ENCODE data around the gene RUSC2. TPM values are rescaled to one million over a fixed set of nuclear protein-coding genes. Genes with fewer than 3 reads are reported as not detected.
A peak's percentile ranks its signal among the peaks of the same experiment; 100 is the strongest.
"Not testable (repeated sequence)": the region's sequence is repeated elsewhere in the genome, so short reads cannot be mapped to it uniquely, and the experiment has no call there.

Gene RUSC2
- total RNA-seq = 1 to 10 TPM; 4.0 to 5.1 TPM

- H3K4me1 Mint-ChIP-seq (ENCODE audit: low read depth) = peaks cover 26% of the 10 kb centered on the region
- CTCF ChIA-PET = interaction anchor here (1.1 to 1.2 kb wide), 2 partner anchors 25 to 64 kb away, joined by 3 to 4 read pairs; no protein-coding TSS in a partner anchor
- peak; percentile 79 for DNase-seq
- H3K36me3 Mint-ChIP-seq (ENCODE audit: low read depth) = no peaks in the 10 kb centered on the region
- H3K4me3 Mint-ChIP-seq = peak within 1 kb of the TSS; percentile 85
- H3K27me3 Mint-ChIP-seq (ENCODE audit: low read depth) = no peaks in the 10 kb centered on the region
- intact Hi-C loops (cut with micrococcal nuclease) = loop anchor here (1.0 to 2.0 kb wide), 3 partner anchors 65 to 213 kb away; no protein-coding TSS in a partner anchor
- no peak within 1 kb of the TSS for H3K27ac Mint-ChIP-seq
- H3K9me3 Mint-ChIP-seq = no peaks in the 10 kb centered on the region
These were observed at the start of gene RUSC2 for GRCh38 chr9:35489313-35490154. TSS of gene RUSC2 (plus strand) at chr9:35490111. CDS start at chr9:35546522, 56,411 bp downstream.

- H3K27ac Mint-ChIP-seq = no peak overlapping the region
- peaks cover 10% of the 10 kb centered on the region for H3K27me3 Mint-ChIP-seq (ENCODE audit: low read depth)
- no peak overlapping the region for H3K4me3 Mint-ChIP-seq
- no peaks in the 10 kb centered on the region for H3K9me3 Mint-ChIP-seq
- intact Hi-C loops (cut with micrococcal nuclease) = no loop called here
- no peaks in the 10 kb centered on the region for H3K36me3 Mint-ChIP-seq (ENCODE audit: low read depth)
- H3K4me1 Mint-ChIP-seq (ENCODE audit: low read depth) = no peaks in the 10 kb centered on the region
- CTCF ChIA-PET = interaction anchor here (1.5 kb wide), 1 partner anchor 108 kb away, joined by 5 read pairs; no protein-coding TSS in a partner anchor
- no peak for DNase-seq
These were observed 43.9 kb upstream of the RUSC2 start for GRCh38 chr9:35446012-35446411.

- no peak for DNase-seq
- H3K9me3 Mint-ChIP-seq = peaks cover 3% of the 10 kb centered on the region
- no peak overlapping the region for H3K4me3 Mint-ChIP-seq
- CTCF ChIA-PET = no interaction called here
- peaks cover 16% of the 10 kb centered on the region for H3K27me3 Mint-ChIP-seq (ENCODE audit: low read depth)
- no peaks in the 10 kb centered on the region for H3K36me3 Mint-ChIP-seq (ENCODE audit: low read depth)
- intact Hi-C loops (cut with micrococcal nuclease) = no loop called here
- no peaks in the 10 kb centered on the region for H3K4me1 Mint-ChIP-seq (ENCODE audit: low read depth)
- H3K27ac Mint-ChIP-seq = no peak overlapping the region
These were observed 41.4 kb upstream of the RUSC2 start for GRCh38 chr9:35448496-35448895.

GRCh38 chr9:35452481-35452880 is 37.4 kb upstream of the RUSC2 start:
- intact Hi-C loops (cut with micrococcal nuclease) = no loop called here
- Mint-ChIP-seq H3K4me1 (ENCODE audit: low read depth) (no peaks in the 10 kb centered on the region), H3K27ac (no peak overlapping the region), H3K4me3 (no peak overlapping the region), H3K27me3 (ENCODE audit: low read depth) (peaks cover 18% of the 10 kb centered on the region), H3K36me3 (ENCODE audit: low read depth) (no peaks in the 10 kb centered on the region), H3K9me3 (peaks cover 11% of the 10 kb centered on the region)
- CTCF ChIA-PET = no interaction called here
- DNase-seq = no peak

GRCh38 chr9:35453786-35454185 is 36.1 kb upstream of the RUSC2 start:
- Mint-ChIP-seq H3K36me3 (ENCODE audit: low read depth) (no peaks in the 10 kb centered on the region), H3K27me3 (ENCODE audit: low read depth) (peaks cover 18% of the 10 kb centered on the region), H3K4me3 (no peak overlapping the region), H3K9me3 (peaks cover 11% of the 10 kb centered on the region), H3K4me1 (ENCODE audit: low read depth) (no peaks in the 10 kb centered on the region), H3K27ac (no peak overlapping the region)
- DNase-seq = no peak
- CTCF ChIA-PET = interaction anchor here (0.8 kb wide), 1 partner anchor 10 kb away, joined by 3 read pairs; no protein-coding TSS in a partner anchor
- intact Hi-C loops (cut with micrococcal nuclease) = no loop called here

GRCh38 chr9:35464141-35465025 is 25.5 kb upstream of the RUSC2 start:
- H3K9me3 Mint-ChIP-seq = peaks cover 12% of the 10 kb centered on the region
- CTCF ChIA-PET = interaction anchor here (0.7 kb wide), 1 partner anchor 25 kb away, joined by 3 read pairs; no protein-coding TSS in a partner anchor
- H3K27me3 Mint-ChIP-seq (ENCODE audit: low read depth) = peaks cover 18% of the 10 kb centered on the region
- H3K4me1 Mint-ChIP-seq (ENCODE audit: low read depth) = no peaks in the 10 kb centered on the region
- H3K36me3 Mint-ChIP-seq (ENCODE audit: low read depth) = peaks cover 8% of the 10 kb centered on the region
- H3K4me3 Mint-ChIP-seq = no peak overlapping the region
- DNase-seq = no peak
- no peak overlapping the region for H3K27ac Mint-ChIP-seq
- intact Hi-C loops (cut with micrococcal nuclease) = no loop called here

- CTCF ChIA-PET = no interaction called here
- intact Hi-C loops (cut with micrococcal nuclease) = no loop called here
- Mint-ChIP-seq H3K36me3 (ENCODE audit: low read depth) (no peaks in the 10 kb centered on the region), H3K27me3 (ENCODE audit: low read depth) (peaks cover 8% of the 10 kb centered on the region), H3K9me3 (no peaks in the 10 kb centered on the region), H3K4me3 (no peak overlapping the region), H3K27ac (no peak overlapping the region), H3K4me1 (ENCODE audit: low read depth) (no peaks in the 10 kb centered on the region)
- no peak for DNase-seq
These were observed 19.6 kb upstream of the RUSC2 start for GRCh38 chr9:35470340-35470739.

- H3K36me3 Mint-ChIP-seq (ENCODE audit: low read depth) = no peaks in the 10 kb centered on the region
- no peaks in the 10 kb centered on the region for H3K4me1 Mint-ChIP-seq (ENCODE audit: low read depth)
- no peak overlapping the region for H3K27ac Mint-ChIP-seq
- H3K9me3 Mint-ChIP-seq = no peaks in the 10 kb centered on the region
- no peak overlapping the region for H3K4me3 Mint-ChIP-seq
- CTCF ChIA-PET = interaction anchor here (1.0 to 1.2 kb wide), 2 partner anchors 9 to 82 kb away, joined by 3 read pairs; no protein-coding TSS in a partner anchor
- DNase-seq = no peak
- intact Hi-C loops (cut with micrococcal nuclease) = no loop called here
- H3K27me3 Mint-ChIP-seq (ENCODE audit: low read depth) = peaks cover 8% of the 10 kb centered on the region
These were observed 19.0 kb upstream of the RUSC2 start for GRCh38 chr9:35470894-35471293.

GRCh38 chr9:35476596-35476995 is 13.3 kb upstream of the RUSC2 start:
- DNase-seq = no peak
- no peaks in the 10 kb centered on the region for H3K36me3 Mint-ChIP-seq (ENCODE audit: low read depth)
- CTCF ChIA-PET = interaction anchor here (0.8 to 2.0 kb wide), 10 partner anchors 10 to 577 kb away, joined by 3 to 21 read pairs (median 4); partner anchors contain the start of gene ATOSB
- H3K27ac Mint-ChIP-seq = no peak overlapping the region
- peaks cover 14% of the 10 kb centered on the region for H3K27me3 Mint-ChIP-seq (ENCODE audit: low read depth)
- H3K9me3 Mint-ChIP-seq = no peaks in the 10 kb centered on the region
- no peaks in the 10 kb centered on the region for H3K4me1 Mint-ChIP-seq (ENCODE audit: low read depth)
- H3K4me3 Mint-ChIP-seq = no peak overlapping the region
- intact Hi-C loops (cut with micrococcal nuclease) = loop anchor here (2.0 to 5.0 kb wide), 2 partner anchors 489 to 716 kb away; partner anchors contain the start of gene DNAJB5

GRCh38 chr9:35477211-35477855 is 12.6 kb upstream of the RUSC2 start:
- not testable (repeated sequence) for H3K9me3 Mint-ChIP-seq; H3K4me3 Mint-ChIP-seq; H3K36me3 Mint-ChIP-seq (ENCODE audit: low read depth); H3K27ac Mint-ChIP-seq; H3K4me1 Mint-ChIP-seq (ENCODE audit: low read depth)
- CTCF ChIA-PET = interaction anchor here (0.6 to 2.0 kb wide), 10 partner anchors 9 to 577 kb away, joined by 3 to 21 read pairs (median 4); partner anchors contain the start of gene ATOSB
- peak; percentile 41 for DNase-seq
- H3K27me3 Mint-ChIP-seq (ENCODE audit: low read depth) = peaks cover 14% of the 10 kb centered on the region
- intact Hi-C loops (cut with micrococcal nuclease) = loop anchor here (1.0 to 5.0 kb wide), 5 partner anchors 218 to 717 kb away; partner anchors contain the start of gene DNAJB5

GRCh38 chr9:35478871-35479270 is 11.0 kb upstream of the RUSC2 start:
- Mint-ChIP-seq H3K4me1 (ENCODE audit: low read depth) (no peaks in the 10 kb centered on the region), H3K9me3 (no peaks in the 10 kb centered on the region), H3K36me3 (ENCODE audit: low read depth) (no peaks in the 10 kb centered on the region), H3K27ac (no peak overlapping the region), H3K27me3 (ENCODE audit: low read depth) (peaks cover 12% of the 10 kb centered on the region), H3K4me3 (no peak overlapping the region)
- CTCF ChIA-PET = interaction anchor here (0.7 to 3.0 kb wide), 5 partner anchors 74 to 362 kb away, joined by 3 to 11 read pairs (median 4); no protein-coding TSS in a partner anchor
- intact Hi-C loops (cut with micrococcal nuclease) = loop anchor here (5.0 kb wide), 1 partner anchor 492 kb away; the partner anchor contains the start of gene DNAJB5
- no peak for DNase-seq

Measured in activated naive CD4-positive, alpha-beta T cell treated with anti-CD3 and anti-CD28 coated beads for 36 hours (primary cell).